ENCODE measurements around the gene LRRC26. TPM values are rescaled to one million over a fixed set of nuclear protein-coding genes. Genes with fewer than 3 reads are reported as not detected.

LRRC26 gene
- total and polyA plus RNA-seq, 2 of the 13 experiments (the other 11 are each of a cell fraction or from before 2014, with no cell fraction given), result not detected

- TF ChIP-seq ZNF609 (CRISPR knock-in tag; IDR thresholded peaks at IDR 0.05; ENCODE audit: borderline replicate concordance) (no peak; the same call in 1 of the 2 replicates), ZNF710 (CRISPR knock-in tag; IDR thresholded peaks at IDR 0.05; ENCODE audit: borderline replicate concordance) (peak; percentile 68; the same call in 1 of the 2 replicates), CHD4 (IDR thresholded peaks at IDR 0.05; ENCODE audit: borderline replicate concordance, low read length) (no peak), CC2D1A (CRISPR knock-in tag; IDR thresholded peaks at IDR 0.05) (no peak), ZFP91 (CRISPR knock-in tag; IDR thresholded peaks at IDR 0.05; ENCODE audit: borderline replicate concordance) (peak; percentile 89)
- TF ChIP-seq, protein P1, sequence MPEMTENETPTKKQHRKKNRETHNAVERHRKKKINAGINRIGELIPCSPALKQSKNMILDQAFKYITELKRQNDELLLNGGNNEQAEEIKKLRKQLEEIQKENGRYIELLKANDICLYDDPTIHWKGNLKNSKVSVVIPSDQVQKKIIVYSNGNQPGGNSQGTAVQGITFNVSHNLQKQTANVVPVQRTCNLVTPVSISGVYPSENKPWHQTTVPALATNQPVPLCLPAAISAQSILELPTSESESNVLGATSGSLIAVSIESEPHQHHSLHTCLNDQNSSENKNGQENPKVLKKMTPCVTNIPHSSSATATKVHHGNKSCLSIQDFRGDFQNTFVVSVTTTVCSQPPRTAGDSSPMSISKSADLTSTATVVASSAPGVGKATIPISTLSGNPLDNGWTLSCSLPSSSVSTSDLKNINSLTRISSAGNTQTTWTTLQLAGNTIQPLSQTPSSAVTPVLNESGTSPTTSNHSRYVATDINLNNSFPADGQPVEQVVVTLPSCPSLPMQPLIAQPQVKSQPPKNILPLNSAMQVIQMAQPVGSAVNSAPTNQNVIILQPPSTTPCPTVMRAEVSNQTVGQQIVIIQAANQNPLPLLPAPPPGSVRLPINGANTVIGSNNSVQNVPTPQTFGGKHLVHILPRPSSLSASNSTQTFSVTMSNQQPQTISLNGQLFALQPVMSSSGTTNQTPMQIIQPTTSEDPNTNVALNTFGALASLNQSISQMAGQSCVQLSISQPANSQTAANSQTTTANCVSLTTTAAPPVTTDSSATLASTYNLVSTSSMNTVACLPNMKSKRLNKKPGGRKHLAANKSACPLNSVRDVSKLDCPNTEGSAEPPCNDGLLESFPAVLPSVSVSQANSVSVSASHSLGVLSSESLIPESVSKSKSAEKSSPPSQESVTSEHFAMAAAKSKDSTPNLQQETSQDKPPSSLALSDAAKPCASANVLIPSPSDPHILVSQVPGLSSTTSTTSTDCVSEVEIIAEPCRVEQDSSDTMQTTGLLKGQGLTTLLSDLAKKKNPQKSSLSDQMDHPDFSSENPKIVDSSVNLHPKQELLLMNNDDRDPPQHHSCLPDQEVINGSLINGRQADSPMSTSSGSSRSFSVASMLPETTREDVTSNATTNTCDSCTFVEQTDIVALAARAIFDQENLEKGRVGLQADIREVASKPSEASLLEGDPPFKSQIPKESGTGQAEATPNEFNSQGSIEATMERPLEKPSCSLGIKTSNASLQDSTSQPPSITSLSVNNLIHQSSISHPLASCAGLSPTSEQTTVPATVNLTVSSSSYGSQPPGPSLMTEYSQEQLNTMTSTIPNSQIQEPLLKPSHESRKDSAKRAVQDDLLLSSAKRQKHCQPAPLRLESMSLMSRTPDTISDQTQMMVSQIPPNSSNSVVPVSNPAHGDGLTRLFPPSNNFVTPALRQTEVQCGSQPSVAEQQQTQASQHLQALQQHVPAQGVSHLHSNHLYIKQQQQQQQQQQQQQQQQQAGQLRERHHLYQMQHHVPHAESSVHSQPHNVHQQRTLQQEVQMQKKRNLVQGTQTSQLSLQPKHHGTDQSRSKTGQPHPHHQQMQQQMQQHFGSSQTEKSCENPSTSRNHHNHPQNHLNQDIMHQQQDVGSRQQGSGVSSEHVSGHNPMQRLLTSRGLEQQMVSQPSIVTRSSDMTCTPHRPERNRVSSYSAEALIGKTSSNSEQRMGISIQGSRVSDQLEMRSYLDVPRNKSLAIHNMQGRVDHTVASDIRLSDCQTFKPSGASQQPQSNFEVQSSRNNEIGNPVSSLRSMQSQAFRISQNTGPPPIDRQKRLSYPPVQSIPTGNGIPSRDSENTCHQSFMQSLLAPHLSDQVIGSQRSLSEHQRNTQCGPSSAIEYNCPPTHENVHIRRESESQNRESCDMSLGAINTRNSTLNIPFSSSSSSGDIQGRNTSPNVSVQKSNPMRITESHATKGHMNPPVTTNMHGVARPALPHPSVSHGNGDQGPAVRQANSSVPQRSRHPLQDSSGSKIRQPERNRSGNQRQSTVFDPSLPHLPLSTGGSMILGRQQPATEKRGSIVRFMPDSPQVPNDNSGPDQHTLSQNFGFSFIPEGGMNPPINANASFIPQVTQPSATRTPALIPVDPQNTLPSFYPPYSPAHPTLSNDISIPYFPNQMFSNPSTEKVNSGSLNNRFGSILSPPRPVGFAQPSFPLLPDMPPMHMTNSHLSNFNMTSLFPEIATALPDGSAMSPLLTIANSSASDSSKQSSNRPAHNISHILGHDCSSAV (CRISPR knock-in tag; IDR thresholded peaks at IDR 0.05; ENCODE audit: borderline replicate concordance), result no peak
- TF ChIP-seq, protein P2, sequence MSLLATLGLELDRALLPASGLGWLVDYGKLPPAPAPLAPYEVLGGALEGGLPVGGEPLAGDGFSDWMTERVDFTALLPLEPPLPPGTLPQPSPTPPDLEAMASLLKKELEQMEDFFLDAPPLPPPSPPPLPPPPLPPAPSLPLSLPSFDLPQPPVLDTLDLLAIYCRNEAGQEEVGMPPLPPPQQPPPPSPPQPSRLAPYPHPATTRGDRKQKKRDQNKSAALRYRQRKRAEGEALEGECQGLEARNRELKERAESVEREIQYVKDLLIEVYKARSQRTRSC (CRISPR knock-in tag; IDR thresholded peaks at IDR 0.05; ENCODE audit: low read depth), result no peak
These were observed 18.8 kb upstream of the LRRC26 start, which contains the start of the genes ANAPC2 and SSNA1 (continued) for GRCh38 chr9:137188490-137189296.

All from HepG2 (cell line).